Esophagus muscularis mucosa (tissue), 4 donors: ENCODE data around the gene ANOS1.

Experiments
- EP300 ChIP-seq: sonication (generic); formaldehyde crosslinking; IDR thresholded peaks from one replicate; pipeline ENCODE4 v1.6.1; 2017; ENCODE audit warnings: antibody characterized with exemption
- POLR2A ChIP-seq: fragments of 450-650 bp; IDR thresholded peaks from one replicate; pipeline ENCODE4 v1.6.1; 2017; ENCODE audit warnings: antibody characterized with exemption, moderate library complexity, mild to moderate bottlenecking, low read depth
- TF ChIP-seq, protein P1 (sequence below), 3 experiments: fragments of 200-600 bp in 2 of 3; fragments of 450-650 bp in 1 of 3; sonication (generic) in 2 of 3; IDR thresholded peaks; one replicate each; pipeline ENCODE4 v1.5.1; 2017 to 2019; ENCODE audit warnings: antibody characterized with exemption in 3 of 3, mild to moderate bottlenecking in 2 of 3, moderate library complexity in 1 of 3

DNA sequence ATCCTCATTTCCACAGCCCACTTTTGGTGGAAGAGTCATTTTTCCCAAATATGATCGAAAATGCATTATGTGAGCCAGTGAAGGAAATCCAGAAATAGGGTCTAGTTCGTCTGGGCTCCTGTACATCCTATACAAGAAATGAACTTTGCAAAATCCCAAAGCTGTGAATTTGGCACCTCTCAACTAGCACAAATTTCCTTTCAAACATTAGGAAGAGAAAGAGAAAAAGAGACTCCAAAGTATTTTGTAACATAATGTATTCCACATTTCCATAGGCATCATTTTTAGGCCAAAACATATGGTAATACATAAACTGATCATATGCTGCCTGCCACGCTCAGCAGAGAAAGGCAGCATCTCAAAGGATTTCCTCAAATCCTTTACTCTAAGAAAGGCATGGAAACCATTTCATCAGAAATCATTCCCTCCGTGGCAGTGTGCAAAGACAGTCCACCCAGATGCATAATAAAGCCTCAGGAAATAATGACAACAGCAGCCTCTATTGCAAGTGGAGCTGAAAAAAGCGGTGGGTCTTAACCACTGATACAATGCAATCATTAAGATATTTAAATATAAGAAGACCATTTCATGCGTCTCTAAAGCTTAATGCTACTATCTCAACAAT is 56.8 kb downstream of the ANOS1 start:
- TF ChIP-seq, protein P1, sequence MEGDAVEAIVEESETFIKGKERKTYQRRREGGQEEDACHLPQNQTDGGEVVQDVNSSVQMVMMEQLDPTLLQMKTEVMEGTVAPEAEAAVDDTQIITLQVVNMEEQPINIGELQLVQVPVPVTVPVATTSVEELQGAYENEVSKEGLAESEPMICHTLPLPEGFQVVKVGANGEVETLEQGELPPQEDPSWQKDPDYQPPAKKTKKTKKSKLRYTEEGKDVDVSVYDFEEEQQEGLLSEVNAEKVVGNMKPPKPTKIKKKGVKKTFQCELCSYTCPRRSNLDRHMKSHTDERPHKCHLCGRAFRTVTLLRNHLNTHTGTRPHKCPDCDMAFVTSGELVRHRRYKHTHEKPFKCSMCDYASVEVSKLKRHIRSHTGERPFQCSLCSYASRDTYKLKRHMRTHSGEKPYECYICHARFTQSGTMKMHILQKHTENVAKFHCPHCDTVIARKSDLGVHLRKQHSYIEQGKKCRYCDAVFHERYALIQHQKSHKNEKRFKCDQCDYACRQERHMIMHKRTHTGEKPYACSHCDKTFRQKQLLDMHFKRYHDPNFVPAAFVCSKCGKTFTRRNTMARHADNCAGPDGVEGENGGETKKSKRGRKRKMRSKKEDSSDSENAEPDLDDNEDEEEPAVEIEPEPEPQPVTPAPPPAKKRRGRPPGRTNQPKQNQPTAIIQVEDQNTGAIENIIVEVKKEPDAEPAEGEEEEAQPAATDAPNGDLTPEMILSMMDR (IDR thresholded peaks at IDR 0.05) = no peak
- TF ChIP-seq EP300 = no peak
- TF ChIP-seq POLR2A = no peak
